Measurements from ENCODE around the gene KCNK15. TPM values are rescaled to one million over a fixed set of nuclear protein-coding genes. Genes with fewer than 3 reads are reported as not detected.
"Not testable (repeated sequence)": the region's sequence is repeated elsewhere in the genome, so short reads cannot be mapped to it uniquely, and the experiment has no call there.

Gene KCNK15
- total and polyA plus RNA-seq, 4 donors: 0.08 to 0.11 (median 0.08) TPM; not detected in 1

GRCh38 chr20:44761423-44761822, 15.8 kb downstream of the KCNK15 start:
- Histone ChIP-seq H3K27ac (ENCODE audit: low read depth in 1 of 2, low read length in 2 of 2) (no peak overlapping the region), H3K9ac (ENCODE audit: low read depth in 1 of 2, low read length in 2 of 2) (no peak overlapping the region), H3K27me3 (ENCODE audit: control insufficient read depth in 4 of 4, insufficient read depth in 4 of 4, low read length in 3 of 4) (peaks cover 0 to 3% (median 0%) of the 10 kb centered on the region in 4 donors), H3K4me1 (ENCODE audit: control insufficient read depth in 4 of 4, insufficient read depth in 4 of 4, low read length in 3 of 4) (no peaks in the 10 kb centered on the region), H3K9me3 (ENCODE audit: control insufficient read depth in 4 of 4, low read length in 3 of 4) (no peaks in the 10 kb centered on the region), H3K36me3 (ENCODE audit: control insufficient read depth in 4 of 4, insufficient read depth in 3 of 4, low read depth in 1 of 4, low read length in 3 of 4) (no peaks in the 10 kb centered on the region), H3K4me3 (ENCODE audit: low read depth in 1 of 3, low read length in 3 of 3) (no peak overlapping the region)
- TF ChIP-seq HNF4A (conservative IDR thresholded peaks at IDR 0.05): no peak
- TF ChIP-seq ATF3 (IDR thresholded peaks at IDR 0.05): no peak
- TF ChIP-seq EGR1 (IDR thresholded peaks at IDR 0.05; ENCODE audit: low read depth in 2 of 2): no peak
- no peak for TF ChIP-seq ZBTB33 (IDR thresholded peaks at IDR 0.05)
- DNase-seq (ENCODE audit: low spot score): no peak
- WGBS: 59% methylated on average over 3 of the region's 3 CpGs

GRCh38 chr20:44762466-44763140, 16.9 kb downstream of the KCNK15 start:
- no peak for TF ChIP-seq TAF1 (conservative IDR thresholded peaks at IDR 0.05)
- no peak for TF ChIP-seq FOXA2 (IDR thresholded peaks at IDR 0.05)
- no peak for TF ChIP-seq FOXA1 (IDR thresholded peaks at IDR 0.05)
- TF ChIP-seq RAD21 (IDR thresholded peaks at IDR 0.05): no peak
- no peak for TF ChIP-seq ZBTB33 (IDR thresholded peaks at IDR 0.05)
- no peak for TF ChIP-seq HNF4A (conservative IDR thresholded peaks at IDR 0.05)
- no peak for TF ChIP-seq NR2F2 (IDR thresholded peaks at IDR 0.05)
- TF ChIP-seq CTCF (IDR thresholded peaks at IDR 0.05; ENCODE audit: low read depth, low read length, missing input control): no peak
- no peak for TF ChIP-seq REST (IDR thresholded peaks at IDR 0.05)
- H3K9me3 ChIP-seq (ENCODE audit: control insufficient read depth in 4 of 4, low read length in 3 of 4): no peaks in the 10 kb centered on the region
- no peaks in the 10 kb centered on the region for H3K36me3 ChIP-seq (ENCODE audit: control insufficient read depth in 4 of 4, insufficient read depth in 3 of 4, low read depth in 1 of 4, low read length in 3 of 4)
- no peak overlapping the region for H3K4me3 ChIP-seq (ENCODE audit: low read depth in 1 of 3, low read length in 3 of 3)
- no peak overlapping the region for H3K9ac ChIP-seq (ENCODE audit: low read depth in 1 of 2, low read length in 2 of 2)
- 61% methylated on average over 10 of the region's 10 CpGs for WGBS
- peaks cover 0 to 3% (median 0%) of the 10 kb centered on the region in 4 donors for H3K27me3 ChIP-seq (ENCODE audit: control insufficient read depth in 4 of 4, insufficient read depth in 4 of 4, low read length in 3 of 4)
- no peaks in the 10 kb centered on the region for H3K4me1 ChIP-seq (ENCODE audit: control insufficient read depth in 4 of 4, insufficient read depth in 4 of 4, low read length in 3 of 4)
- no peak overlapping the region for H3K27ac ChIP-seq (ENCODE audit: low read depth in 1 of 2, low read length in 2 of 2)
- no peak for DNase-seq (ENCODE audit: low spot score)

- 77% methylated on average over 3 of the region's 3 CpGs for WGBS
- not testable (repeated sequence) for H3K27ac ChIP-seq (ENCODE audit: low read depth in 1 of 2, low read length in 2 of 2); H3K27me3 ChIP-seq (ENCODE audit: control insufficient read depth in 4 of 4, insufficient read depth in 4 of 4, low read length in 3 of 4); H3K4me3 ChIP-seq (ENCODE audit: low read depth in 1 of 3, low read length in 3 of 3); H3K9ac ChIP-seq (ENCODE audit: low read depth in 1 of 2, low read length in 2 of 2); H3K36me3 ChIP-seq (ENCODE audit: control insufficient read depth in 4 of 4, insufficient read depth in 3 of 4, low read depth in 1 of 4, low read length in 3 of 4); H3K9me3 ChIP-seq (ENCODE audit: control insufficient read depth in 4 of 4, low read length in 3 of 4); H3K4me1 ChIP-seq (ENCODE audit: control insufficient read depth in 4 of 4, insufficient read depth in 4 of 4, low read length in 3 of 4); DNase-seq (ENCODE audit: low spot score)
These were observed 18.1 kb downstream of the KCNK15 start for GRCh38 chr20:44763798-44764197.
